ENCODE data around the gene CNTNAP2.

GRCh38 chr7:148144827-148145226 lies 2028.2 kb downstream of the CNTNAP2 start:
- no peak for TF ChIP-seq CTCF (IDR thresholded peaks at IDR 0.05)
- TF ChIP-seq POLR2A (IDR thresholded peaks at IDR 0.05), result no peak
- TF ChIP-seq EP300 (IDR thresholded peaks at IDR 0.05), result no peak

Data from tibial nerve (tissue), 4 donors.